ENCODE data around the gene MED8.

DNA sequence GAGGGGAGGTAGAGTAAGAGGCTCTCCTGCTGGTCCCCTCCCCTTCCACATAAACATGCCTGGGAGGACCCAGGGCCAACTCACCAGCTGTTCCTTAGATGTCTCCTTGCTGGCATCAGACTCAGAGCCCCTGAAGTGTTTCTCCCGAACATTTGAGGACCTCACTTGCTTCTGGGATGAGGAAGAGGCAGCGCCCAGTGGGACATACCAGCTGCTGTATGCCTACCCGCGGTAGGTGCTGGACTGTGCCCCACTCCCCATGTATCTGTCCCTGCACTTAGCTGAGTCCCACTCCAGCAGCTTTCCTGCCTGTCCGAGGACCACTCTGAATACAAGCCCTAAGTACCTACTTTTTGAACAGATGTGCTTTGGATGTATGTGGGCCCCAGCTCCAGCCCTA lies 51.6 kb downstream of the MED8 start:
- TF ChIP-seq, protein P1, sequence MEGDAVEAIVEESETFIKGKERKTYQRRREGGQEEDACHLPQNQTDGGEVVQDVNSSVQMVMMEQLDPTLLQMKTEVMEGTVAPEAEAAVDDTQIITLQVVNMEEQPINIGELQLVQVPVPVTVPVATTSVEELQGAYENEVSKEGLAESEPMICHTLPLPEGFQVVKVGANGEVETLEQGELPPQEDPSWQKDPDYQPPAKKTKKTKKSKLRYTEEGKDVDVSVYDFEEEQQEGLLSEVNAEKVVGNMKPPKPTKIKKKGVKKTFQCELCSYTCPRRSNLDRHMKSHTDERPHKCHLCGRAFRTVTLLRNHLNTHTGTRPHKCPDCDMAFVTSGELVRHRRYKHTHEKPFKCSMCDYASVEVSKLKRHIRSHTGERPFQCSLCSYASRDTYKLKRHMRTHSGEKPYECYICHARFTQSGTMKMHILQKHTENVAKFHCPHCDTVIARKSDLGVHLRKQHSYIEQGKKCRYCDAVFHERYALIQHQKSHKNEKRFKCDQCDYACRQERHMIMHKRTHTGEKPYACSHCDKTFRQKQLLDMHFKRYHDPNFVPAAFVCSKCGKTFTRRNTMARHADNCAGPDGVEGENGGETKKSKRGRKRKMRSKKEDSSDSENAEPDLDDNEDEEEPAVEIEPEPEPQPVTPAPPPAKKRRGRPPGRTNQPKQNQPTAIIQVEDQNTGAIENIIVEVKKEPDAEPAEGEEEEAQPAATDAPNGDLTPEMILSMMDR (IDR thresholded peaks at IDR 0.05; ENCODE audit: insufficient read depth, low read length) = no peak
- TF ChIP-seq POLR2AphosphoS5 (IDR thresholded peaks at IDR 0.05; ENCODE audit: low read depth) = no peak
- TF ChIP-seq GABPA (IDR thresholded peaks at IDR 0.05; ENCODE audit: low read depth) = no peak
